ENCODE results near the gene RNASE1.
"Not testable (repeated sequence)": the region's sequence is repeated elsewhere in the genome, so short reads cannot be mapped to it uniquely, and the experiment has no call there.

RNASE1 gene

DNA sequence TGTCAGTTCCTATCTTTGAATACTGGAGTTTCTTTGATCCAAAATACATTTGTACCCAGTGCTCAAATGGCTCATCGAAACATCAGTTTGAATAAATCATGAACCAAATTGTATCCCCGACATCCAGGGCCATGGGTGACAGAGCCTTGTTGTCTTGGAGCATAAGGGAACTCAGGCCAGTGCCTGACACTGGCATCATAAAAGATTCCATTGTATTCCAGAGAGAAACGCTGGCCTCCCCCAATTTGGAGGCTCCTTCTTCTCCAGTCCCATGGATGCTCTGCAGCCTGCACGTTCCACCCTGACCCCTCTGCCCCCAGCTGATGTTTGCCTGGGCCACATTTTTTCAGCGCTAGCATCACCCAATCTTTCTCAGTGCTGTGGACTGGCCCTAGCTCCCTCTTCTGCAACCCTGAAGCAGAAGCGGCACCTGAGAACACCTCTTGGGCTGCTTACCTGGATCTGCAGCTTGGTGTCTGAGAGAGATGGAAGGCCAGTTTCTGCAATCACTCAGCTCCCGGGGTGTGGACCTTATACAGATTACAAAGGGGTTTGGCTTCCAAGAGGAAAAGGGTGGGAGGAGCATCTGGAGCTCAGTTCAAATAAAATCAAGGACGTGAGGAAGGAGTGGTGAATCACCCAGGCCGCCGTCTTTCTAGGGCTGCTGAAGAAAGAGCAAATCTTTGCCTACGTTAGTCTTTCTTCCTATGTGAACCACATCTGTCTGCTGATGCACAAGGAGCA is at the start of gene RNASE1:
TSS of gene RNASE1 (minus strand) at position 504 of the 744 bp plus-strand sequence. CDS start 776 bp downstream, outside the sequence.
- no peak for DNase-seq

DNA sequence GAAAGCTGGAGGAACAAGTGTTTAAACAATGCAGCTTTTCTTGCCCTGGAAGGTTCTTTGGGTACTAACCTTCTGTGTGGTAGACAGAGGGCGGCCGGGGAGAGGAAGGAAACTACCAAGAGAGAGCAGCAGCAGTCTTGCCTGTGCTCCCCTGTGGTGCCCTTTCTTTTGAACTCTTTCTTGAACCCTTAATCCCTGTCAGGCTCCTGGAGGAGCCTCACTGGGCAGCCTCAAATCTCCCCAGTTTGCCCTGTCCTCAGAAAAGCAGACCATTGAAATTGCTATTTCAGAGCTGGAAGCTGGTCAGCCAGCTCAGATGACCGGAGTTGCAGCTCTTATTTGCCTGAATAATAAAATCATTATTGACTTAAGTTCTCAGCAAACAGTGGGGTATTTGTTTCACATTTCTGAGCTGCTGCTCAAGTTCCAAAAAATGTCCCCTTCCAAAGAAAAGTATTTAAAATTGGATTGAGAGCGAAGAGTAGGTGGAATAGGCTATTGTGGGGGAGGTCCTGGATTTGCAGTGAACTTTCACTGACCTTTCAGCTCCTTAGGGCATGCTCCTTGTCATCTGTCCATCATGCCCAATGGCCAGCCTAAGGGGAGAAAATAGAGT is 46.4 kb upstream of the RNASE1 start:
- DNase-seq: no peak

DNA sequence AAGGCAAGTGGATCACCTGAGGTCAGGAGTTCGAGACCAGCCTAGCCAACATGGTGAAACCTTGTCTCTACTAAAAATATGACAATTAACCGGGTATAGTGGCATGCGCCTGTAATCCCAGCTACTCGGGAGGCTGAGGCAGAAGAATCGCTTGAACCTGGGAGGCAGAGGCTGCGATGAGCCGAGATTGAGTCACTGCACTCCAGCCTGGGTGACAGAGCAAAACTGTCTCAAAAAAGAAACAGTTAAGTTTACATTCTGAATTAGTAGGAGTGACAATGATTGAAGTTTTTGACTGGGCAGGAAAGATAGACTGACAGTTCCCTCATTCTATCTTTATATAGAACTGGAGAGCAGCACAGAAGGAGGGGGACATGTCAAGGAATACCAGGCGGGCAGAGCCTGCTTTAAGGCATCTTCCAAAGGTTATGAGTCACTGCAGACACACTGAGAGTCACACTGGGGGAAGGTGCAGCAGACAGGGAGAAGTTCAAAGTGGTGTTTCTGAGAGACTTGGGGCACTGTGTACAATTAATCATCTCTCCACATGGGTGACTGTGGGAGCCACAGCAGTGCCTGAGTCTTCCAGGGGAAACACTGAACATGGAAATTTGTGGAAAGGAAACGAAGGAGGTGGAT is 45.8 kb upstream of the RNASE1 start:
- DNase-seq: no peak

DNA sequence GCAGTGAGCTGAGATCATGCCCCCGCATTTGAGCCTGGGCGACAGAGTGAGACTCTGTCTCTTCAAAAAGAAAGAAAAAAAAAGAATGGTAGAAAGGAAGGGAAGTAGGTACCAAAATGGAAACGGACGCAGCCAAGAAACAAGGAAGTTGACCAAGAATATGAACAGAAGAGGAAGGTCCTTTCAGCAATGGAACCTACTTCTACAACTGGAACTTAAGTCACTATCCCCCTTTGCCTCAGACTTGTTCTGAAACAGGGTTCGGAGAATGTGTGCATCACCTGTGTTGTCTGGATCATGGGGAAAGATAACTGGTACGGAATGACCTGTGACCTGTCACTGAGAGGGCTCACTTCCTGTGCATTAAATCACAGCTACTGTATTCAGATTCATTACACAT is 43.9 kb upstream of the RNASE1 start:
- DNase-seq: no peak

DNA sequence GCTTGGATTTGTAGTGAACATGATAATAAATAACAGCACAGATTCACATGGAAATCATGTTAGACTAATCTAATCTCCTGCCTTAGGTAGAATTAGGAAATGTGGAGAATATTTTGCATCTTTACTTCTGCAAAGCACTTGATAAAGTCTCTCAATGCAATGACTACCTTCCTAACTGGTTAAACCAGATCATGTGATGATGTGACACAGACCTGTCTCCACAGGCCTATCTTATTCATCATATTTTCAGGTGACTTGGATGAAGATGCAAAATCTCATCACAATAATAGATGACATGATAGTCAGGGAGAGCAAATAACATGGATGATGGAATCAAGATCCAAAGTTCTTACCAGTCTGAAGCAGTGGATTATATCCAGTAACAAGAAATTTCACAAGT is 38.5 kb upstream of the RNASE1 start:
- no peak for DNase-seq

DNA sequence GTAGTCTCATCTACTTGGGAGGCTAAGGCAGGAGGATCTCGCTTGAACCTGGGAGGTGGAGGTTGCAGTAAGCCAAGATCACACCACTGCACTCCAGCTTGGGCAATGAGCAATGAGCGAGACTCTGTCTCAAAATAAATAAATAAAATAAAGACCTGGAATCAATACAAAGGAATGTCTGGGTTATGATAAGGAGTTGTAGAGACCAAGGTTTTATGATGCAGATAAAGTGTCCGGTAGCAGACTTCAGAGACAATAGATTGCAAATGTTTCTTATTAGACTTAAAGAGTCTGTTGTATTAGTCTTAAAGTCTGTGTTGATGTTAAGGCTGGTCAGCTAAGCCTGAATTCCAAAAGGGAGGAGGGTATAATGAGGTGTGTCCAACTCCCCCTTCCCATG is 35.2 kb upstream of the RNASE1 start:
- DNase-seq: no peak

DNA sequence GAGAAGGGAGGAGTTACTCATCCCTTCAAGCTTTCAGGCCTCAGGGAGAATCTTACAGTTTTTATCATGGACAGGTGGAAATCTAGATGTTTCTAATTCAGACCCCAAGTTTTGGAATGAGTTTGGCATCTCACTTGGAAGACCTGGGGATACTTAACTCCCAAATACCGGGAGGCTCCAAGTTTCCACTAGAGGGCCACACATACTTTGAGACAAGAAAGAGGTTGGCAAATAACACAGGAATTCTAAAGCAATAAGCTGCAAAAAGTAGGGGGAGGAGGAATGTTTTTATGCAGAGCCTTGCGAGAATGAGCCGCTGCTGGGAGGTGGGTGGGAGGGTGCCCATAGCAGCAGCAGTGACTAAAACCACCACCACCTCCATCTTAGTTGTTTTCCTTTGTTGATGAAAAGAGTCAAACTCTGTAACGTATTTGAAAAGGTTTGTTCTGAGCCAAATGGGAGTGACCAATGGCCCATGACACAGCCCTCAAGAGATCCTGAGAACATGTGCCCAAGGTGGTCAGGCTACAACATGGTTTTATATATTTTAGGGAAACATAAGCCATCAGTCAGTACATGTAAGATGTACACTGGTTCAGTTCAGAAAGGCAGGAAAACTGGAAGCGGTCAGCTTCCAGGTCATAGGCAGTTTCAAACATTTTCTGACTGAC is 34.2 kb upstream of the RNASE1 start:
- DNase-seq: no peak

DNA sequence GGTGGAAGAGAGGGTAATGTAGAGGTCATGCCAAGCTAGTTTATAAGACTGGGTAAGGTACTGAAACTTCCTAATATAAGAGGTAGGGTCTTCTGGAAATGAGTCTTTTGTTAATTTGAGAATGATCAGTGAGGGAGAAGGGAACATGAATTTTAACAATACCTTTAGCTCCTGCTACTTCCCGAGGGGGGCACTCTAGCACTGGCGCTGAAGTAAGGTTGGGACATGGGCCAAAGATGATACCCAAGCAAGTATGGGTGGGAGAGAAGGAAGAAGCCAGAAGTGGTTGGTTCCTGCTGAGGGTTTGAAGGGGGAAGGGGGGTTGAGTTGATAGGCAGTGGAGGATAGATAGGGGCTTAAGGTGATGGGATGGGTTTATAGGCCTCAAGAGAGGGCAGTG is 32.3 kb upstream of the RNASE1 start:
- no peak for DNase-seq

DNA sequence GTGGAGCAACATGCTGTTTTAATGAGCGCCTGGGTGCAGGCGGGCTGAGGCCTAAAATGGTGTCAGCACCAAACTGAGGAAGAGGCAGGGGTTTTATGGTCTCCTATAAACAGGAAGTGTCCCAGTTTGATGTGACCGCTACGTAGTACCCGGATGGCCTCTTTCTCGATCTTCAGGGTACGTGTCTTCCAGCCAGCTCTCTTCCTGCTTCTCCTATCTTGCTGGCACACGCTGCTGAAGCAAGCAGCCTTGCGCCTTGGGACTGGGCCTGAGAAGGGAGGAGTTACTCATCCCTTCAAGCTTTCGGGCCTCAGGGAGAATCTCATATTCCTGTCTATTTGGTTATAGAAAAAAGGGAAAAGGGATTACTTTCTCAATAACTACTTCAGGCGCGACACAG is 28.2 kb upstream of the RNASE1 start:
- no peak for DNase-seq

DNA sequence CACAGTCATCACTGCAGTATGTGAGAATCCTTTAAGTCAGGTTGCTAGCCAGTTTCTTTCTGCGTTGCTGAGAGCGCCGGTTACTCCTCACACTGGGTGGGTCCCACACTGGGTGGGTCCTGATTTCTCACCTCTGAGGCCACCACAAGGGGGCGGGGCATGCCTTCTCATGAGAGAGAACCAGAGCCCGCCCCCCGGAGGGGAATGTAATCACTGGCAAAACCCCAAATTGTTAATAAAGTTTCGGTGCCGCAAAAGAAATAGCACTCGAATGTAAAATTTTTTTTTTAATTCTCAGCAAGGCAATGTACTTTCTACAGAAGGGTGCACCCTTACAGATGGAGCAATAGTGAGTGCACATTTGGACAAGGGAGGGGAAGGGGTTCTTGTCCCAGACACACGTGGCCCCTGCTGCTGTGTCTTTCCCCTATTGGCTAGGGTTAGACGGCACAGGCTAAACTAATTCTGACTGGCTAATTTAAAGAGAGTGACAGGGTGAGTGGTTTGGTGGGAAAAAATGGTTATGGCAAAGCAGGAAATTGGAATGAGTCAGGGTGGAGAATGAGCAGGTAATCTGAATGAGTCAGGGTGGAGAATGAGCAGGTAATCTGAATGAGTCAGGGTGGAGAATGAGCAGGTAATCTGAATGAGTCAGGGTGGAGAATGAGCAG is 25.5 kb upstream of the RNASE1 start:
- DNase-seq: not testable (repeated sequence)

DNA sequence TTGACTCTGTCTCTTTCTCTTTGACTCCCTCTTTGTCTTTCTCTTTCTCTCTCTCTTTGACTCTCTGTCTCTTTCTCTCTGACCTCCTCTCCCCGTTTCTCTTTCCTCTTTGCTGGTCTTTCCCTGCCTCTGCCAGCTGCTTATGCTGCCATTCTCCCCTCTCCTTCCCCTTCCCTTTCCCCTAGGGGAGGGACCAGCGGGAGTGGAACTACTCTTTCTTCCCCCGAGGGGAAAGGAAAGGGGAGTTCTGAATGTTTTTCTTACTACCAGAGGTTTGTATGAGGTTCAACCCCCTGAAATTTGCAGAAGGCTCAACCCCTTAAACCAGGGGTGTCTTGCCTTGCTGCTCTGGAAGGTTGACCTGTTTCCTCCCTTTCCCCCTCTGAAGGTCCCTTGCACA is 24.7 kb upstream of the RNASE1 start:
- DNase-seq: no peak

DNA sequence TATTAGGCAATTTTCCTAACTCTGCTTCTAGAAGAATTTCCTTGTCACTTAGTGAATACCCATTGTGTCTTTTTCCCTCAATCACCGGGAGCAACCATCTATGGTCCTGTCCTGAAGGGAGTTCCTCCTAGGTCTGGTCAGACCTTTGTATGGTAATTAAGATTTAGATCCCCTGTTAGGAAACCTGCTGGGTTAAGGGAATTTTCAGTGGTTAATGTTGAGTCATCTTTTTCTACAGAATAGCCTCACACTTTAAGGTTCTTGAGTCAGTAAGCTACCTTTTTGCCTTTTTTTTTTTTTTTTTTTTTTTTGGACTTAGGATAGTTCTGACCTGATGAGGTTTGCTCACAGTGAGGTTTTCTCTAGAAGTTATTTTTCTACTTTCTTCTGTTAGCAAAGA is 24.0 kb upstream of the RNASE1 start:
- DNase-seq: not testable (repeated sequence)

DNA sequence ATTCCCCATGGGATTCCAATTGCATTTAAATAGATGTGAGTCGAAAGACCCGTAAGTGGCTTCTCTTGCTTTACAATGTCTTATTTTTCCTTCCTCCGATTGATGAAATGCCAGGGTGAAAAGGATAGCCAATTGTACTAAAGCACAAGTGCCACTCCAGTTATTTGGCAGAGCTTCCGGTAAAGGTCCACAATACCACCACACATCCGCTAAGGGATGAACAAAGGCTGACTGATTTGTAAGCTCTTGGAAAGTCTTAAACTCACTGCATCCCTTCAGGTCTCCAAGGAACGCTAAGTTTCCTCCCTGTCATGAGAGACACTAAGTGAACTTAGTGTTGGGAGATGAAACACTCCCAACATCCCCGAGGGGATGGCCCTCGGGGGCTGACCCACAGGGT is 21.2 kb upstream of the RNASE1 start:
- no peak for DNase-seq

DNA sequence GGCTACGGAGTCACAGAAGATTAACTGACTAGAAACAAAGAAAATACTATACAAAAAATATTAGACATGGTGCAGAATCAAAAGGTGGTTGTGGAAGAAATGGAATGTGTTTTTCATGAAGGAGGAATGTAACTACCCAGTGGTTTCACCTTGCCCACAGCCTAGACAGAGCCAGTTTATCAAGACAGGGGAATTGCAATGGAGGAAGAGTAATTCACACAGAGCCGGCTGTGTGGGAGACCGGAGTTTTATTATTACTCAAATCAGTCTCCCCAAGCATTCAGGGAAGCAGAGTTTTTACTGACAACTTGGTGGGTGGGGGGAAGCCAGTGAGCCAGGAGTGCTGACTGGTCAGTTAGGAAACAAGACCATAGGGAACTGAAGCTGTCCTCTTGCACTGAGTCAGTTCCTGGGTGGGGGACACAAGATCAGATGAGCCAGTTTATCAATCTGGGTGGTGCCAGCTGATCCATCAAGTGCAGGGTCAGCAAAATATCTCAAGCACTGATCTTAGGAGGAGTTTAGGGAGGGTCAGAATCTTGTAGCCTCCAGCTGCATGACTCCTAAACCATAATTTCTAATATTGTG is 19.0 kb upstream of the RNASE1 start:
- DNase-seq: not testable (repeated sequence)

DNA sequence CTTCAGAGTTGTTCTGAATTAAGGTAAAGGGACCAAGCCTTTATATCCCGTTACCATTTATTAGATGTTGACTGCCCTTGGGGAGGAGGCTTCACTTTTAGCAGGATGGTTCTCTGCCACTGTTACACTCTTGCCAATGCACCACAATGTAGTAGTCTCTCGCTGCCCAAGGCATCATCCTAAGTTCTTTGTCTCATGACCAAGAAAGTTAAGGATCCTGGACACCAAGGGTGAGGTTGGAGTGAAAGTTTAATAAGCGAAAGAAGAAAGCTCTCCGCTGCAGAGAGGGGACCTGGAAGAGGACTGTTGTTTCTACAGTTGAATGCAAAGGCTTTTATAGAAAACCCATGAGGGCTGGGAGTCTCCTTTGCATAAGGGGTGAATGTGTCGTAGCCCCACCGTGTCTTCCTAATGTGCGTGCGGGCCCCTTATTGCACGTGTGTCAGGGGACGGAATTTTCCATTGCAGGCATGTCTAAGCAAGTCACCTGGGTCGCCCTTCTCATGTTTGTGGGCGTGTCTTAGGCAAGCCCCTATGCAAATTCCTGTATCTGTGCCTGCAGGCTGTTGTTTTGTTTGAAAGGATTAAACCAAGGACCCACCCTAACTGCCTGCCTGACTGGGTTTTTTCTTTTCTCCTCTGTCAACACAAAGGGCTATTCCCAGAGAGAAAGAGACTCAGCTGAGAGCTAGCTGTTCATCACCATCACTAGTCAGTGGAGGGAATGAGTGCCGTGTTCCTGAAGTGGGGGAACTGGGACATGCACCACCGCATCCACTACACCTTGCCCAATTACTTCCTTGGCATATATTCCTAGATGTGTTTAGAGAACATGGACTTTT is 17.6 kb upstream of the RNASE1 start:
- DNase-seq: peak; percentile 16

DNA sequence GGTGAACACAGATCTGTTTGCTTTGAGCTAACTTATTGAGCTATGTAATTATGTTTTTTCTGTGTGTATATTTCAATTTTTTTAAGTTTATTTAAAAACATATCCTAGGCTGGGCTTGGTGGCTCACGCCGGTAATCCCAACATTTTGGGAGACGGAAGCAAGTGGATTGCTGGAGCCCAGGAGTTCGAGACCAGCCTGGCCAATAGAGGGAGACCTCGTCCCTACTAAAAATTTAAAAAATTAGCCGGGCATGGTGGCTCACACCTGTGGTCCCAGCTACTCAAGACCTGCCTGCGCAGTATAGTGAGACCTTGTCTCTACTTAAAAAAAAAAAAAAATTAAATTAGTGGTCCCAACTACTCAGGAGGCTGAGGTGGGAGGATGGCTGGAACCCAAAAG is 16.2 kb upstream of the RNASE1 start:
- no peak for DNase-seq

DNA sequence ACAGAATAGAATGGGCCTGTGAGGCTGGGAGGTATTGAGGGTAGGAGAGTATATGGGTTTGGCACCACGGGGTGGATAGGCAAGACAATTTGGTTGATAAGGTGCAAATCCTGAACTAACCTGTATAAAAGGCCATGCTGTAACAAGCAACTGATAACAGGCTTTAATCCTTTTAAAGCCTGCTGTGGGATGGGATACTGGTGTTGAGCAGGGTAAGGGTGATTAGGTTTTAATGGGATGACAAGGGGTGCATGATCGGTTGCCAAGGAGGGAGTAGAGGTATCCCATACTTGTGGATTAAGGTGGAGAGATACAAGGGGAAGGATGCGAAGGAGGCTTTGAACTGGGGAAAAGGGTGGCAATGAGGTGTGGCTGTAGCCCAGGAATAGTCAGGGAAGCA is 13.3 kb upstream of the RNASE1 start:
- not testable (repeated sequence) for DNase-seq

DNA sequence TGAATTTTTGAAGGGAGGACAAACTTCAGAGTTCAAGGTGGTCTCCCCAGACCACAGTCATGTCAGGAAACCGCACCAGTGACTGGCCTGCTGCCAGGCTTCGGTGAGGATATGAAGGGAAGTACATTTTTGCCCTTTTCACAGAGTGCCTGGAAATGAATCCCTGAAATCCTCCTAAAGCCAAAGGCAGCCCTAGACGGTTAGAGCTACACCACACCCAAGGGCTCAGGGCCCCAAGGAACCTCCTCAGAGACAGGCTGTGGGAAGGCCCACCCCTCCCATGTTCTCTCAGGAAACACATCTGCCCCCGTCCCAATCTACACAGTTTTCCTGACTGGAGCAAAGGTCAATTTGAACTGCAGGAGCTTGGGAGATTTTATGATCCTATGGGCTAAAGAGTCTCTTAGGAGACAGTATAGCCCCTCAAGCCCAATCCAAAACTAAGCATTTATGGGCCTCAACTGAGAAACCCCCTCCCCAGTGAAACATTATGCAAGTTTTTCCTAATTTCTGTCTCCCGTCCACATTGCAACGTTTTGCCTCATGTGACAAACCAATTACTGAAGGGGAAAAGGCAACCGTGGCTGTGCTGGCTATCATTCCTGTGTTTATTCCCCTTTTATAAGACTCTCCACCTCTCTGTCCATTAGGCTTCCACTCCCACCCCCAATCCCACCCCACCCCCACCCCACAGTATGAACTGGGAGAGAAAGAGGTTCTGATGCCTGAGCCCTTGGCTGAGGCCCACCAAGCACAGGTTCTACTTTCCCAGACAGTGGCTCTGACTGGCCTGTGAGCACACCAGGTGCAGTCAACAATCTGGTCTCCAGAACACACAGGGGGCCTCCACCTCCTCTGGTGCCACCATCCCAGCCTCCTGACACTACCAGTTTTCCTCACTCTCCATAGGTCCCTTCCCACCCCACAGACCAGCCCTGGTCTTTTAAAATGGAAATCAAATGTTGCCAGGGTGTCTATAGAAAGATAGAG is 9.6 kb upstream of the RNASE1 start:
- DNase-seq: no peak

DNA sequence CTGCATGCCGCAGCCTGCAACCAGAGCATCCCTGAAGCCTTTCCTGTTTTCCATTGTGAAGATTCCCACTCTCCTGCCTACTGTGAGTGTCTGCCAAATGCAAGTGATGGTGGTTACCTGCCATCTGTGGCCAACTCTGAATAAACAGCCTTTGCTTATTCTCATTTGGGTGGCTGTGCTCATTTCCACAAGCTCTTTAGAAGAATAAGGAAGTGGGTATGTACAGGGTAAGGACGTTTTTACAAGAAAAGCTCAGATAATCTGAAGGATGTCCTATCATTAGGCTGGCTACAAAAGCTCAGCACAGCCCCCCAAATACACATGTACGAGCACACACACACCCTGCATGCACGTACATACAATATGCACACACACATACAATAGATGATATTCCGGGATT is 7.3 kb upstream of the RNASE1 start:
- no peak for DNase-seq

DNA sequence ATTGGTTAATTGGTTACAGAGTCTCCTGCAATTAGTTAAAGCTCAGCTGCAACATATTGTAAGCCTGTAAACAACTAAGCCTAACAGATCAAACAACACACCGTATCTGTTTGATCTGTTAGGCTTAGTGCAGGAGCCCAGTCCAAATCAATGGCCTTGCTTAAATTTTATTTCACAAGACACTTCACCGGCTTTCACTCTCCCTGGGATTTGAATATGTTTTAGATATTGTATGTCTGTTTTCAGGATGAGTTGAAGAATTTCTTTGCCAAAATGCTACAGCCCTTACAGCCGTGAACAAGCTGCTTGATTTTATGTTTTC is 5.5 kb upstream of the RNASE1 start:
- DNase-seq: no peak

All from NCI-H1048 (cell line).